ENCODE measurements around the gene RPL10.

- TF ChIP-seq JUND (IDR thresholded peaks at IDR 0.05; ENCODE audit: borderline replicate concordance, low read depth, low read length) (peak; percentile 46; the same call in 1 of the 2 replicates), JUND (tag; IDR thresholded peaks at IDR 0.05; ENCODE audit: borderline replicate concordance, low read depth, low read length) (no peak), DEAF1 (CRISPR knock-in tag; IDR thresholded peaks at IDR 0.05) (peak; percentile 43), POLR2A (conservative IDR thresholded peaks at IDR 0.05) (no peak), FOXP4 (CRISPR knock-in tag; IDR thresholded peaks at IDR 0.05; ENCODE audit: borderline replicate concordance) (no peak), ZNF3 (CRISPR knock-in tag; IDR thresholded peaks at IDR 0.05) (no peak), ZNF24 (IDR thresholded peaks at IDR 0.05) (no peak)
- TF ChIP-seq, protein P1, sequence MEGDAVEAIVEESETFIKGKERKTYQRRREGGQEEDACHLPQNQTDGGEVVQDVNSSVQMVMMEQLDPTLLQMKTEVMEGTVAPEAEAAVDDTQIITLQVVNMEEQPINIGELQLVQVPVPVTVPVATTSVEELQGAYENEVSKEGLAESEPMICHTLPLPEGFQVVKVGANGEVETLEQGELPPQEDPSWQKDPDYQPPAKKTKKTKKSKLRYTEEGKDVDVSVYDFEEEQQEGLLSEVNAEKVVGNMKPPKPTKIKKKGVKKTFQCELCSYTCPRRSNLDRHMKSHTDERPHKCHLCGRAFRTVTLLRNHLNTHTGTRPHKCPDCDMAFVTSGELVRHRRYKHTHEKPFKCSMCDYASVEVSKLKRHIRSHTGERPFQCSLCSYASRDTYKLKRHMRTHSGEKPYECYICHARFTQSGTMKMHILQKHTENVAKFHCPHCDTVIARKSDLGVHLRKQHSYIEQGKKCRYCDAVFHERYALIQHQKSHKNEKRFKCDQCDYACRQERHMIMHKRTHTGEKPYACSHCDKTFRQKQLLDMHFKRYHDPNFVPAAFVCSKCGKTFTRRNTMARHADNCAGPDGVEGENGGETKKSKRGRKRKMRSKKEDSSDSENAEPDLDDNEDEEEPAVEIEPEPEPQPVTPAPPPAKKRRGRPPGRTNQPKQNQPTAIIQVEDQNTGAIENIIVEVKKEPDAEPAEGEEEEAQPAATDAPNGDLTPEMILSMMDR (IDR thresholded peaks at IDR 0.05 in 2 of 3, conservative IDR thresholded peaks at IDR 0.05 in 1 of 3; ENCODE audit: insufficient read depth in 2 of 3, low read depth in 1 of 3, low read length in 3 of 3), result peak; percentile 60 to 86 (median 70)
- TF ChIP-seq, protein P2, sequence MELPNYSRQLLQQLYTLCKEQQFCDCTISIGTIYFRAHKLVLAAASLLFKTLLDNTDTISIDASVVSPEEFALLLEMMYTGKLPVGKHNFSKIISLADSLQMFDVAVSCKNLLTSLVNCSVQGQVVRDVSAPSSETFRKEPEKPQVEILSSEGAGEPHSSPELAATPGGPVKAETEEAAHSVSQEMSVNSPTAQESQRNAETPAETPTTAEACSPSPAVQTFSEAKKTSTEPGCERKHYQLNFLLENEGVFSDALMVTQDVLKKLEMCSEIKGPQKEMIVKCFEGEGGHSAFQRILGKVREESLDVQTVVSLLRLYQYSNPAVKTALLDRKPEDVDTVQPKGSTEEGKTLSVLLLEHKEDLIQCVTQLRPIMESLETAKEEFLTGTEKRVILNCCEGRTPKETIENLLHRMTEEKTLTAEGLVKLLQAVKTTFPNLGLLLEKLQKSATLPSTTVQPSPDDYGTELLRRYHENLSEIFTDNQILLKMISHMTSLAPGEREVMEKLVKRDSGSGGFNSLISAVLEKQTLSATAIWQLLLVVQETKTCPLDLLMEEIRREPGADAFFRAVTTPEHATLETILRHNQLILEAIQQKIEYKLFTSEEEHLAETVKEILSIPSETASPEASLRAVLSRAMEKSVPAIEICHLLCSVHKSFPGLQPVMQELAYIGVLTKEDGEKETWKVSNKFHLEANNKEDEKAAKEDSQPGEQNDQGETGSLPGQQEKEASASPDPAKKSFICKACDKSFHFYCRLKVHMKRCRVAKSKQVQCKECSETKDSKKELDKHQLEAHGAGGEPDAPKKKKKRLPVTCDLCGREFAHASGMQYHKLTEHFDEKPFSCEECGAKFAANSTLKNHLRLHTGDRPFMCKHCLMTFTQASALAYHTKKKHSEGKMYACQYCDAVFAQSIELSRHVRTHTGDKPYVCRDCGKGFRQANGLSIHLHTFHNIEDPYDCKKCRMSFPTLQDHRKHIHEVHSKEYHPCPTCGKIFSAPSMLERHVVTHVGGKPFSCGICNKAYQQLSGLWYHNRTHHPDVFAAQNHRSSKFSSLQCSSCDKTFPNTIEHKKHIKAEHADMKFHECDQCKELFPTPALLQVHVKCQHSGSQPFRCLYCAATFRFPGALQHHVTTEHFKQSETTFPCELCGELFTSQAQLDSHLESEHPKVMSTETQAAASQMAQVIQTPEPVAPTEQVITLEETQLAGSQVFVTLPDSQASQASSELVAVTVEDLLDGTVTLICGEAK (IDR thresholded peaks at IDR 0.05), result no peak; the same call in 1 of the 2 replicates
- TF ChIP-seq, protein P2 (CRISPR knock-in tag; IDR thresholded peaks at IDR 0.05), result no peak; the same call in 1 of the 2 replicates
- TF ChIP-seq, protein P3, sequence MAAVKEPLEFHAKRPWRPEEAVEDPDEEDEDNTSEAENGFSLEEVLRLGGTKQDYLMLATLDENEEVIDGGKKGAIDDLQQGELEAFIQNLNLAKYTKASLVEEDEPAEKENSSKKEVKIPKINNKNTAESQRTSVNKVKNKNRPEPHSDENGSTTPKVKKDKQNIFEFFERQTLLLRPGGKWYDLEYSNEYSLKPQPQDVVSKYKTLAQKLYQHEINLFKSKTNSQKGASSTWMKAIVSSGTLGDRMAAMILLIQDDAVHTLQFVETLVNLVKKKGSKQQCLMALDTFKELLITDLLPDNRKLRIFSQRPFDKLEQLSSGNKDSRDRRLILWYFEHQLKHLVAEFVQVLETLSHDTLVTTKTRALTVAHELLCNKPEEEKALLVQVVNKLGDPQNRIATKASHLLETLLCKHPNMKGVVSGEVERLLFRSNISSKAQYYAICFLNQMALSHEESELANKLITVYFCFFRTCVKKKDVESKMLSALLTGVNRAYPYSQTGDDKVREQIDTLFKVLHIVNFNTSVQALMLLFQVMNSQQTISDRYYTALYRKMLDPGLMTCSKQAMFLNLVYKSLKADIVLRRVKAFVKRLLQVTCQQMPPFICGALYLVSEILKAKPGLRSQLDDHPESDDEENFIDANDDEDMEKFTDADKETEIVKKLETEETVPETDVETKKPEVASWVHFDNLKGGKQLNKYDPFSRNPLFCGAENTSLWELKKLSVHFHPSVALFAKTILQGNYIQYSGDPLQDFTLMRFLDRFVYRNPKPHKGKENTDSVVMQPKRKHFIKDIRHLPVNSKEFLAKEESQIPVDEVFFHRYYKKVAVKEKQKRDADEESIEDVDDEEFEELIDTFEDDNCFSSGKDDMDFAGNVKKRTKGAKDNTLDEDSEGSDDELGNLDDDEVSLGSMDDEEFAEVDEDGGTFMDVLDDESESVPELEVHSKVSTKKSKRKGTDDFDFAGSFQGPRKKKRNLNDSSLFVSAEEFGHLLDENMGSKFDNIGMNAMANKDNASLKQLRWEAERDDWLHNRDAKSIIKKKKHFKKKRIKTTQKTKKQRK (IDR thresholded peaks at IDR 0.05; ENCODE audit: borderline replicate concordance, low read depth, low read length), result no peak
Measured at GRCh38 chrX:154398668-154399526, 720 bp downstream of the RPL10 start.

Measured in K562 (cell line).